ENCODE measurements around the gene SMYD3.

SMYD3 gene

GRCh38 chr1:246214708-246215509 lies 292.2 kb downstream of the SMYD3 start:
- H3K27ac ChIP-seq (ENCODE audit: low read length, poor library complexity, severe bottlenecking) = peak overlapping the region; percentile 68
- H2BK12ac ChIP-seq (ENCODE audit: low read length in 2 of 2) = no peak overlapping the region
- no peak overlapping the region for H2AFZ ChIP-seq (ENCODE audit: low read depth, low read length)
- peak; percentile 96 for DNase-seq
- no peak overlapping the region for H2BK120ac ChIP-seq (ENCODE audit: low read depth, low read length)
- no peak overlapping the region for H3K23ac ChIP-seq (ENCODE audit: low read length in 2 of 2)
- H3K27me3 ChIP-seq (ENCODE audit: control insufficient read depth in 1 of 2, insufficient read depth in 1 of 2, low read length in 2 of 2) = no peaks in the 10 kb centered on the region
- no peak overlapping the region for H3K14ac ChIP-seq (ENCODE audit: low read length in 2 of 2)
- peaks cover 9% of the 10 kb centered on the region for H3K79me1 ChIP-seq (replicated peaks; ENCODE audit: low read length, poor library complexity, severe bottlenecking)
- 32% methylated on average over 5 of the region's 9 CpGs for WGBS
- no peak overlapping the region for H4K91ac ChIP-seq (ENCODE audit: low read length)
- no peak overlapping the region for H2AK5ac ChIP-seq (ENCODE audit: low read length, severe bottlenecking)
- H3K4me2 ChIP-seq (ENCODE audit: low read length, poor library complexity, severe bottlenecking) = no peak overlapping the region
- no peak overlapping the region for H2BK15ac ChIP-seq (ENCODE audit: low read depth, poor library complexity, severe bottlenecking)
- no peak overlapping the region for H3K4ac ChIP-seq (ENCODE audit: low read depth in 1 of 2, low read length in 2 of 2)
- H4K8ac ChIP-seq (ENCODE audit: low read length) = no peak overlapping the region
- H2BK5ac ChIP-seq (ENCODE audit: low read depth, low read length, poor library complexity, severe bottlenecking) = no peak overlapping the region
- H3K9me3 ChIP-seq (ENCODE audit: control insufficient read depth, low read length) = no peaks in the 10 kb centered on the region
- no peak overlapping the region for H3K18ac ChIP-seq (ENCODE audit: low read depth in 1 of 2, low read length in 2 of 2)
- no peaks in the 10 kb centered on the region for H3K36me3 ChIP-seq (ENCODE audit: control insufficient read depth in 1 of 2, insufficient read depth in 2 of 2, low read depth in 1 of 2, low read length in 2 of 2)
- no peak overlapping the region for H3K9ac ChIP-seq (ENCODE audit: low read length)
- no peak overlapping the region for H3K4me3 ChIP-seq (ENCODE audit: insufficient read depth in 1 of 2, low read depth in 1 of 2, low read length in 2 of 2)
- peaks cover 10% of the 10 kb centered on the region for H3K4me1 ChIP-seq (ENCODE audit: control insufficient read depth, insufficient read depth, low read depth, low read length)

GRCh38 chr1:246213947-246214346 lies 293.1 kb downstream of the SMYD3 start:
- Histone ChIP-seq H4K91ac (ENCODE audit: low read length) (no peak overlapping the region), H3K9me3 (ENCODE audit: control insufficient read depth, low read length) (no peaks in the 10 kb centered on the region), H2BK15ac (ENCODE audit: low read depth, poor library complexity, severe bottlenecking) (no peak overlapping the region), H3K23ac (ENCODE audit: low read length in 2 of 2) (no peak overlapping the region), H3K4ac (ENCODE audit: low read depth in 1 of 2, low read length in 2 of 2) (no peak overlapping the region), H3K9ac (ENCODE audit: low read length) (no peak overlapping the region), H4K8ac (ENCODE audit: low read length) (no peak overlapping the region), H3K4me2 (ENCODE audit: low read length, poor library complexity, severe bottlenecking) (no peak overlapping the region), H3K27me3 (ENCODE audit: control insufficient read depth in 1 of 2, insufficient read depth in 1 of 2, low read length in 2 of 2) (no peaks in the 10 kb centered on the region), H2BK120ac (ENCODE audit: low read depth, low read length) (no peak overlapping the region), H2BK5ac (ENCODE audit: low read depth, low read length, poor library complexity, severe bottlenecking) (no peak overlapping the region), H2BK12ac (ENCODE audit: low read length in 2 of 2) (no peak overlapping the region), H3K14ac (ENCODE audit: low read length in 2 of 2) (no peak overlapping the region), H2AK5ac (ENCODE audit: low read length, severe bottlenecking) (peak overlapping the region; percentile 67), H3K79me1 (replicated peaks; ENCODE audit: low read length, poor library complexity, severe bottlenecking) (peaks cover 9% of the 10 kb centered on the region), H3K4me3 (ENCODE audit: insufficient read depth in 1 of 2, low read depth in 1 of 2, low read length in 2 of 2) (no peak overlapping the region), H2AFZ (ENCODE audit: low read depth, low read length) (no peak overlapping the region), H3K27ac (ENCODE audit: low read length, poor library complexity, severe bottlenecking) (no peak overlapping the region), H3K18ac (ENCODE audit: low read depth in 1 of 2, low read length in 2 of 2) (no peak overlapping the region), H3K36me3 (ENCODE audit: control insufficient read depth in 1 of 2, insufficient read depth in 2 of 2, low read depth in 1 of 2, low read length in 2 of 2) (no peaks in the 10 kb centered on the region), H3K4me1 (ENCODE audit: control insufficient read depth, insufficient read depth, low read depth, low read length) (peaks cover 2% of the 10 kb centered on the region)
- peak; percentile 2 for DNase-seq
- 100% methylated on average over 1 of the region's 1 CpG for WGBS

- Histone ChIP-seq H2BK12ac (ENCODE audit: low read length in 2 of 2) (peak overlapping the region in 1 of 2 experiments; percentile 83), H3K27ac (ENCODE audit: low read length, poor library complexity, severe bottlenecking) (no peak overlapping the region), H3K4me1 (ENCODE audit: control insufficient read depth, insufficient read depth, low read depth, low read length) (peaks cover 1% of the 10 kb centered on the region), H3K14ac (ENCODE audit: low read length in 2 of 2) (no peak overlapping the region), H2AK5ac (ENCODE audit: low read length, severe bottlenecking) (peak overlapping the region; percentile 67), H4K8ac (ENCODE audit: low read length) (no peak overlapping the region), H3K4me2 (ENCODE audit: low read length, poor library complexity, severe bottlenecking) (no peak overlapping the region), H2BK5ac (ENCODE audit: low read depth, low read length, poor library complexity, severe bottlenecking) (no peak overlapping the region), H3K9ac (ENCODE audit: low read length) (no peak overlapping the region), H3K23ac (ENCODE audit: low read length in 2 of 2) (no peak overlapping the region), H3K79me1 (replicated peaks; ENCODE audit: low read length, poor library complexity, severe bottlenecking) (peaks cover 9% of the 10 kb centered on the region), H3K4ac (ENCODE audit: low read depth in 1 of 2, low read length in 2 of 2) (no peak overlapping the region), H4K91ac (ENCODE audit: low read length) (peak overlapping the region; percentile 19), H2BK120ac (ENCODE audit: low read depth, low read length) (no peak overlapping the region), H3K36me3 (ENCODE audit: control insufficient read depth in 1 of 2, insufficient read depth in 2 of 2, low read depth in 1 of 2, low read length in 2 of 2) (no peaks in the 10 kb centered on the region), H2BK15ac (ENCODE audit: low read depth, poor library complexity, severe bottlenecking) (no peak overlapping the region), H3K18ac (ENCODE audit: low read depth in 1 of 2, low read length in 2 of 2) (peak overlapping the region; percentile 16 to 90), H3K27me3 (ENCODE audit: control insufficient read depth in 1 of 2, insufficient read depth in 1 of 2, low read length in 2 of 2) (no peaks in the 10 kb centered on the region), H3K9me3 (ENCODE audit: control insufficient read depth, low read length) (no peaks in the 10 kb centered on the region), H2AFZ (ENCODE audit: low read depth, low read length) (no peak overlapping the region), H3K4me3 (ENCODE audit: insufficient read depth in 1 of 2, low read depth in 1 of 2, low read length in 2 of 2) (no peak overlapping the region)
- 95% methylated on average over 3 of the region's 3 CpGs for whole genome bisulfite sequencing
- DNase-seq = no peak
Measured at GRCh38 chr1:246213502-246213901, 293.6 kb downstream of the SMYD3 start.

- H3K4ac ChIP-seq (ENCODE audit: low read depth in 1 of 2, low read length in 2 of 2) = no peak overlapping the region
- no peak overlapping the region for H3K23ac ChIP-seq (ENCODE audit: low read length in 2 of 2)
- H3K18ac ChIP-seq (ENCODE audit: low read depth in 1 of 2, low read length in 2 of 2) = no peak overlapping the region
- H3K27ac ChIP-seq (ENCODE audit: low read length, poor library complexity, severe bottlenecking) = no peak overlapping the region
- H3K79me1 ChIP-seq (replicated peaks; ENCODE audit: low read length, poor library complexity, severe bottlenecking) = peaks cover 9% of the 10 kb centered on the region
- H3K36me3 ChIP-seq (ENCODE audit: control insufficient read depth in 1 of 2, insufficient read depth in 2 of 2, low read depth in 1 of 2, low read length in 2 of 2) = no peaks in the 10 kb centered on the region
- no peak overlapping the region for H3K9ac ChIP-seq (ENCODE audit: low read length)
- H3K14ac ChIP-seq (ENCODE audit: low read length in 2 of 2) = no peak overlapping the region
- no peak overlapping the region for H2BK5ac ChIP-seq (ENCODE audit: low read depth, low read length, poor library complexity, severe bottlenecking)
- H2BK12ac ChIP-seq (ENCODE audit: low read length in 2 of 2) = no peak overlapping the region
- H3K4me1 ChIP-seq (ENCODE audit: control insufficient read depth, insufficient read depth, low read depth, low read length) = peaks cover 1% of the 10 kb centered on the region
- no peaks in the 10 kb centered on the region for H3K27me3 ChIP-seq (ENCODE audit: control insufficient read depth in 1 of 2, insufficient read depth in 1 of 2, low read length in 2 of 2)
- H2BK15ac ChIP-seq (ENCODE audit: low read depth, poor library complexity, severe bottlenecking) = no peak overlapping the region
- no peaks in the 10 kb centered on the region for H3K9me3 ChIP-seq (ENCODE audit: control insufficient read depth, low read length)
- no peak overlapping the region for H3K4me3 ChIP-seq (ENCODE audit: insufficient read depth in 1 of 2, low read depth in 1 of 2, low read length in 2 of 2)
- H4K8ac ChIP-seq (ENCODE audit: low read length) = no peak overlapping the region
- no peak for DNase-seq
- H3K4me2 ChIP-seq (ENCODE audit: low read length, poor library complexity, severe bottlenecking) = no peak overlapping the region
- no peak overlapping the region for H2AK5ac ChIP-seq (ENCODE audit: low read length, severe bottlenecking)
- no peak overlapping the region for H2BK120ac ChIP-seq (ENCODE audit: low read depth, low read length)
- WGBS = 100% methylated on average over 3 of the region's 3 CpGs
- no peak overlapping the region for H2AFZ ChIP-seq (ENCODE audit: low read depth, low read length)
- H4K91ac ChIP-seq (ENCODE audit: low read length) = no peak overlapping the region
Measured at GRCh38 chr1:246213036-246213435, 294.0 kb downstream of the SMYD3 start.
